Posterior cingulate gyrus (tissue), 11 donors: ENCODE data around the gene SORCS2.
A peak's percentile ranks its signal among the peaks of the same experiment; 100 is the strongest.

Source experiments
- DNase-seq, 10 donors: peaks; one replicate each; pipeline versions ENCODE4 v3.0.0 to v3.0.0-alpha.2; 2020 to 2021; ENCODE audit warnings: mixed read lengths in 3 of 10
- intact Hi-C: fragments of 100-400 bp; cut with DNase I; formaldehyde crosslinking; loops from one replicate; pipeline ENCODE4 v1.15.1; 2023

The SORCS2 gene

DNA sequence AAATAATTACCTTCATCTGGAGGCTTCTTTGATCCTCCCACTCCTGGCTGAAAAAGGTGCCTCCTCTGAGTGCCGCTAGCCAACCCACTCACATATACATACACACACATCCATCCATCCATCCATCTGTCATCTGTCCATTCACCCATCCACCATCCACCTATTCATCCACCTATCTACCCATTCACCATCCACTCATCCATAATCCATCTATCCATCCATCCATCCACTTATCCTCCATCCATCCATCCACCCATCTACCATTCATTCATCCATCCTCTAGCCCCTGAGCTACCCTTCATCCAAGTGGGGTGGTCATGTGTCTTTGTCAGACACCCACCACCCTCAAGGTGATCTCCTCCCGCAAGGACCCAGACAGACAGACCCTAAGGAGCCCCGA lies 423.9 kb downstream of the SORCS2 start:
- intact Hi-C loops: no loop called here
- peak in 1 of 10 donors; percentile 12 for DNase-seq

DNA sequence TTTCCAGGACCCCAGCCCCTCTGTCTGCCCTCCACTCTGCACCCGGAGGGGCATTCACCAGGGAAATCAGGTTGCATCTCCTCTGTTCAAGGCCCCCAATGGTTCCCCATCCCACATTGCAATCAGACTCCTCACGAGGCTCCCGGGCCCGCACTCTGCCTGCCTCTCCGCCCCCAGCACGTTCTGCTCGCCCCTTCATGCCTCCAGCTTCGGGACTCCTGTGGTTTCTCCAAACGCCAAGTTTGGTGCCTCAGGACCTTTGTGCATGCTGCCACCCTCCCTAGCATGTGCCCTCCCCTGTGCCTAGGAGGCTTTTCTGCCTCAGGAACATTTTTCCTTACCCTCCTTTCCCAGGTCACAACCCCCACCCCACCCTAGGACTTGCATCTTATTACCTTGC lies 426.0 kb downstream of the SORCS2 start:
- intact Hi-C loops: no loop called here
- DNase-seq: peak in 2 of 10 donors; percentile 43 to 47

DNA sequence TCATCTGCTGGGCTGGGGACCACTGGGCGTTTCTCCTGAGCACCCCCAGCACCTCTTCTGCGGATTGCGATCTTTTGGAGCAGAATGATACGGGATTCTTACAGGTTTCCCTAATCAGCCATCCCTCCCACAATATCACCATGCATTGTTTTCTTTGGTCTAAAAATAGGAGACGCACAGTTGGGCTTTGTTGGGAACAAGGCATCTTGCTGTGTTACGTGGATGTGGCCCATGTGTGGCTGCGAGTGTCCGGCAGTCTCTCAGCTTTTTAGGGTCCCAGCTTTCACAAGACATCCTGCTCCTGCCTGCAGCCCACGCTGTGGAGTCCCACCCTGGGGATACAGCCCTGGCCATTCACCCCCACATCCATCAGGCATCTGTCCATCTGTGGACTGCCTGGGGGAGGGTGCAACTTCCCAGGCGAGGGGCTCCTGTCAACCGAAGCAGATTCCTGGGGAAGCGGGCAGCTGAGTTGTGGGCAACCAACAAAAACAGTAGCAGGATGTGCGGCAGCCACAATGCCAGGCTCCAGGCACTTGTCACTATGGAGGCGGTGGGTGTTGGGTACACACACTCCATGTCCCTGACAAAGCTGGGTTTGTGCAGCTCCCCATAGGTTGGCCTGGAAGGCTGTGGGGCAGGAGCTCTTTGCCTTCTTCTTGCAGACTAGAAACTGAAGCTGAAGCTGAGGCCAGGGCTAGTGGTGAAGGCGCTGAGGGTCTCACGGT lies 427.9 kb downstream of the SORCS2 start:
- peak in 4 of 10 donors; percentile 51 to 88 (median 84) for DNase-seq
- intact Hi-C loops: loop anchor here (10.0 kb wide), 1 partner anchor 155 kb away; no protein-coding TSS in a partner anchor

DNA sequence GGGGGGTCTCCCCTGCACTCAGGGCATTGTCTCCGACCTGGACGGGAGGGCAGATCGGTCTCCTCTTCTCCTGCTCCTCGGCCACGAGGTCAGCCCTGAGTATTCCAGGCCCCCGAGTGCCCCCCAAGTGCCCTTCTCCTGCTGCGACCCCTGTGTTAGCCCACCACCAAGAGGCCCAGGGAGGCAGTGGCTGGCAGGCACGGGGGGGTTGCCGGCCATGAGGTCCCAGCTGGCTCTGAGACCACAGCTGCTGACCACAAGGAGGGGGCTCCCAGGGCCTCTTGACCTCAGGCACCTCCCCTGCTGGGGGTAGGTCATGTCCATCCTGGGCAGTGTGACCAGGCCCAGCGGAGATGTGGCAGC lies 428.5 kb downstream of the SORCS2 start:
- no peak for DNase-seq
- intact Hi-C loops: loop anchor here (10.0 kb wide), 1 partner anchor 156 kb away; no protein-coding TSS in a partner anchor

DNA sequence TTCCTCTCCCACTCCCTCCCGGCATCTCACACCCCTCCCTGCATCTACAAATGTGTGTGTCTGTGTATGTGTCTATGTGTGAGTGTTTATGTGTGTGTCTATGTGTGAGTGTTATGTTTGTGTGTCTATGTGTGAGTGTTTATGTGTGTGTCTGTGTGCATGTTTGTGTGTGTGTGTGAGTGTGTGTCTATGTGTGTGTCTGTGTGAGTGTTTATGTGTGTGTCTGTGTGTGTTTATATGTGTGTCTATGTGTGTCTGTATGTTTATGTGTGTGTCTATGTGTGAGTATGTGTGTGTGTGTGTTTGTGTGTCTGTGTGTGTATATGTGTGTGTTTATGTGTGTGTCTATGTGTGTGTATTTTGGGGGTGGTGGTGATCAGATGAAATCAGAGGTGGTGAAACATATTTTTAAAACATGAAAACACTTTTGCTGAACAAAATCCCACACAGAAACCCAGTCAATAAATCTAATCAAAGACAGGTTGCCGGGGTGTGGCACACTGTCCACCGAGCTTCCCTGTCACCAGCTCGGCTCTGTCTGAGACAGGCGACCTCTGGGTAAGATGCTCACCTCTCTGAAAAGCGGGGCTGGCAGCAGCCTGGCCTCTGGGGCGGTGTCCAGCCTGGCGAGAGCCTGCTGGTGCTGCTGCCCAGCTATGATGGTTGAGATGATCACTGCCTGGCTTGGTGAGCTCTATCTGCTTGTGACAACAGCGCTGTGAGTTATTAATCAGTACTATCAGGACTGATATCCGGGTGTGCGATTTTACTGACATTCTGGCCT lies 429.1 kb downstream of the SORCS2 start:
- no peak for DNase-seq
- intact Hi-C loops: loop anchor here (10.0 kb wide), 1 partner anchor 157 kb away; no protein-coding TSS in a partner anchor

DNA sequence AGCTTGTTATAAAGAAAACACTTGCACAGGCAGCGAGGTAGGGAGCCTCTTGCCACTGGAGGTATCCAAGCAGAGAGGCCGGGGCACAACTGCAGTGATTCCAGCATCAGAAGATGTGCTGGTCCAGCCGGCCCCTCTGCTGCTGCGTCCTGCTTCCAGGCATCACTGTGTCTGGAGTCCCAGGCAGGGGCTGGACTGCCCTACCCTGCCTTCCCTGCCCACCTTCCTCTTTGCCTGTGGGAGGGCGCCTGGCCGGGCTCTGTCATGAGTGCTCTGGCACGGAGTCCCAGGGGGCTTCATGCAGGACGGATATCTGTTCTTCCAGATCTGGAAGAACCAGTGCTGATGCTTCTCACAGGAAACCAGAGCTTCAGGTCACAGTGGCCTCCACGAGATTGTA lies 430.0 kb downstream of the SORCS2 start:
- peak in 1 of 10 donors; percentile 54 for DNase-seq
- intact Hi-C loops: loop anchor here (10.0 kb wide), 1 partner anchor 158 kb away; no protein-coding TSS in a partner anchor

DNA sequence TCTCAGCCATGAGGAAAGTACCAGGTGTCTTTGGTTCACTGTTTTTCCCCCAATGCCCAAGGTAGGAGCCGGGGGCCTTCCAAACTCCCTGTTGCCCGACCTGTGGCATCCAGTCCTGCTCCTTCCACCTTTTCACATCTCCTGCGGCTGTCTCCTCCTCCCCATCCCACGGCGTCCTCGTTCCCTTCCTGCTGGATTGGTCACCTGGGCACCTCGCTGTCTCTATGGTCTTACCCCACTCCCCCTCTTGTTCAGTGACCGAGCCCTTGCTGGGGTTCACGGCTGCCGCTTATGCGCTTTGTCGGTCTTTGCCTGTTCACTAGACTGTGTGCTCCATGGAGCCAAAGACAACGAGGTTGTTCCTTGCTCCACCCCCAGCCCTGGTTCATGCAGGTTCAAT lies 431.1 kb downstream of the SORCS2 start:
- intact Hi-C loops: loop anchor here (10.0 kb wide), 1 partner anchor 159 kb away; no protein-coding TSS in a partner anchor
- DNase-seq: peak in 2 of 10 donors; percentile 11 to 58

DNA sequence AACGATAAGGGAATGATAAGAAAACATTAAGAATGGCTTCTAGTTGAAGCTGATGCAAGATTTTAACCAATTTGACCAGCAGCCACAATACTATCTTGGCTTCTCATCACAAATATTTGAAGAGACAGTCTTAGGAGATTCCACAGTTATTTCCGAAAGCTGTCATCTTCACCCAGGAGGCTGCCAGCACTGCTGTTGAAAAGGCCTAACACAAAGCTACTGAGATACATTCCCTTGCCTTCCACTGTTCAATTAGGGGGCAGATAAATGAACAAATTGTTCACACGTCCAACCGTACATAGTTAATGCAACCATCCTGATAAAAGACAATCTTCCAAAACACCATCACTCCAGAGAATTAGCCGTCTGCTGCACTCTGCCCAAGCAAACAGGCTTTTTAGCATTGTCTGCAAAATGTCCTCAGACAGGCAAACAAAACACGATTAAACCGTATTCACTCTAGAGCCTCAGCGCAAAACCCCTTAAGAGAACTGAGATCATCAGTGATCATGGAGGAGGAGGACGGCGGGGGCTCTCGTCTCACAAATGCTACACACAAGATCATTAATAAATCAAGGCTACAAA lies 432.1 kb downstream of the SORCS2 start:
- intact Hi-C loops: loop anchor here (10.0 kb wide), 1 partner anchor 160 kb away; no protein-coding TSS in a partner anchor
- peak in 1 of 10 donors; percentile 56 for DNase-seq

DNA sequence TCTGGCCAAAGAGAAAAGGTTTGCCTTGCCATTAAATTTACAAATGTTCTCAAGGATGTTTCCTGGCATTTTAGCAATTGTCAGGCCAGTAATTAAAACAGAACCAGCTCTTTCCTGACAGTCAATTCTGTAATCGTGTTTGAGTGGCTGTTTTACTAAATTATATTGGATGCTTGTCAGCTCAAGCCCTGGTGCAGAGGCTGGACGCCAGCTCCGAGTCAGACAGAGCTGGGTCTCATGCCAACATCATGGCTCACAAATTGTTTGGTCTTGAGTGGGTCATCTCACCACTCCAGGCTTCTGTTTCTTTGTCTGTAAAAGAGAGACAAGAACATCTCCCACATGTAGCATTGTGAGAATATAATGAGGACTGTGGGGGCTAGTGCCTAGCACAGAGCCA lies 432.7 kb downstream of the SORCS2 start:
- intact Hi-C loops: loop anchor here (10.0 kb wide), 1 partner anchor 160 kb away; no protein-coding TSS in a partner anchor
- DNase-seq: peak in 7 of 10 donors; percentile 23 to 88 (median 52)

DNA sequence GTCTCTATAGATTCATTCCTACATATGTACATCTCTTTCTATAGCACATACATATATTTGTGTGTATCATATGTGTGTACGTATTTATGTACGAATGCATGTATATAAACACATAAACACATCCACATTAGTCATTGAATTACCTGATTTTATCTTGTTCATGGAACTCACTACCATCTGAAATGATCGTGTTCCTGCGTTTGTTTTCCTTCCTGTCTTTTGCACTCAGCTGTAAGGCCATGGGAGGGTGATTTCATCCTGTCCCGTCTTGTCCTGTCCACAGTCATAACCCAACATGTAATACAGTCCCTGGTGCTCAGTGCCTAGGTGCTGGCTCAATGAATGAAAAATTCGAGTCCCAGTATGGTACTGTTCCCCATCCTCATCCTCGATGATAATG lies 434.2 kb downstream of the SORCS2 start:
- DNase-seq: no peak
- intact Hi-C loops: loop anchor here (10.0 kb wide), 1 partner anchor 162 kb away; no protein-coding TSS in a partner anchor

DNA sequence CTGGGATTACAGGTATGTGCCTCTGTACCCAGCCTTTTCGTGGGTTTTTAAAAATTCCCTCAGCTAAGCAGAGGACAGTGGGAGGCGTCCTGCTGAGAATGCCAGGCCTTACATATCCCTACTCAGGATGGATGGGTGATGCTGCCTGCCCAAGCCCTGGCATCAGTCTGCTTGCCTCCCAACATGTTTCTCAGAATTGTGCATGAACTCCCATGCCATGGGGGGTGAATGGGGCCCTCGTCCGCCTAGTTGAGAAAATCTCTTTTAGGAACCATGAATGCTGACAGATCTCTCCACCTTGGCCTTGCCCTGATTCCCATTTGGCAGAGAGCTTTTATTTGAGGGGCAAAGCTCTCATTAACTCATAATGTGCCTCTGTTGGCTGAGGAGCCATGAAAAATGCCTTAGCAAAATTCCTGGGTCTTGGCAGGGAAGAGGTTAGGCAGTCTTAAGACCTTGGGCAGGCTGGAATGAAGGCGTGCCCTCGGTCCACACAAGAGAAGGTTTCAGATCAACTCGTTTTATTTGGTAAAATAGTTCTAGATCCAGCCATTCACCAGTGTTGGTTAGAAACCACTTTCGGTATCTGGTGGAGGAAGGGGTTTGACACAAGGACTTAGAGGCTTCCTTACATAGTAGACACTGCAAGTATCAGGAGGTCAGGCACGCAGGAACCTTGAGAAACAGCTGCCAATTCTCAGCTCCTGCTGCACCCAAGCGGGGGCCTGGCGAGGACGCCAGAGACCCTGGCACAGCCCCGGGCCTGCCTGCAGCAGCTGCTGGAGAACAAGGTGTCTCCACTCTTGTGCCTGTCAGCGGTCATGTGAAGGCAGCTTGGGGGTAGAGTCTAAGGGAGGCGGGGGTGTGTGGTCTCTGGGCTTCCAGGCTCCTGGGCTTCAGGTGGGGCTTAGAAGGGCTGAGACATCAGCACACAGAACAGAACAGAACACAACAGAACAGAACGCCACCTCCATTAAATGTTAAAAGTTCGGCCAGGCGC lies 435.2 kb downstream of the SORCS2 start:
- intact Hi-C loops: loop anchor here (10.0 kb wide), 1 partner anchor 163 kb away; no protein-coding TSS in a partner anchor
- DNase-seq: peak in 1 of 10 donors; percentile 62

DNA sequence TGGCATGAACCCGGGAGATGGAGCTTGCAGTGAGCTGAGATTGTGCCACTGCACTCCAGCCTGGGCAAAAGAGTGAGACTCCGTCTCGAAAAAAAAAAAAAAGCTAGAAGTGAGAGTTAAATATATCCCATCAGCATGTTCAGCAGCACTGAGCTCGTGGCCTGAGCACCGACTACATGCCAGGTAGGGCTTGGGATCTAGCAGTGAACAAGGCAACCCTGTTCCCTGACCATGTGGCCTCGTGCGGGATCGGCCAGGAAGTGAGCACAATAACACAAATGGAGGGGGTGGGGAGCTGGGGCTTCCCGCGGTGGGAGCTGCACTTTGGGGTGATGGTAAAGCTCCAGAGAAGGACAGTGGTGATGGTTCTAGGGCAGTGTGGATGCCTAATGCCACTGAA lies 436.1 kb downstream of the SORCS2 start:
- DNase-seq: peak in 2 of 10 donors; percentile 55 to 72
- intact Hi-C loops: loop anchor here (10.0 kb wide), 1 partner anchor 164 kb away; no protein-coding TSS in a partner anchor

DNA sequence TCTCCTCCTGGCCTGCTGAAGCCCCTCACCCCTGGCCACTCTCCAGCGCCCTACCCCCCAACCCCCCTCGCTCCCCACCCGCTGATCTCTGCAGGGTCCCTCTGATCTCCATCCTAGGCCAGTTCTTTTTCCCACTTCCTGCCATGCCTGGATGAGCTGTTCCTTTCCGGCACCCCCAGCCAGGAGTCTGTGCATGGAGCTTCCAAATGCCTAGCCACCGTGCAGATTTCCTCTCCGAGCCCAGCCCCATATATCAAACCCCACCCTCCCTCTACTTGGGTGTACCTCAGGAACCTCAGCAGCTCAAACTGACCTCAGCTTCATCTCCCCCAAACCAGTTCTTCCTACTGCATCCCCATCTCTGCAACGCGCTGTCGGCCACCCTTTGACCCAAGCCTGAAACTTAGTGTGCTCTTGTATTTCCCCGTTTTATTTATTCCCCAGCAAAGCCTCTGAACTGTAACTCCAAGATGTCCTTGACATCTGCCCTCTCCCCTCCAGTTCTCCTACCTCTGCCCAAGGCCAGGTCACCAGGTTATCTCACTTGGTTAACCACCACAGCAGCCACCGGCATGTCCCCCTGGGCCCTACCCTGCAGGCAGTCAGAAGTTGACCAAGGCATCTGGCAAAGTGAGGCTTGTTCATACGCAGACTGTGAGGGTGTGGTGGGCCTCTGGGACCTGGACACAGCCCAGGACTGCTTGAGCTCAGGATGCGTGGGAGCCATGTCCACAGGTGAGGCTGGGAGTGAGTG lies 437.3 kb downstream of the SORCS2 start:
- no peak for DNase-seq
- intact Hi-C loops: loop anchor here (10.0 kb wide), 1 partner anchor 165 kb away; no protein-coding TSS in a partner anchor

DNA sequence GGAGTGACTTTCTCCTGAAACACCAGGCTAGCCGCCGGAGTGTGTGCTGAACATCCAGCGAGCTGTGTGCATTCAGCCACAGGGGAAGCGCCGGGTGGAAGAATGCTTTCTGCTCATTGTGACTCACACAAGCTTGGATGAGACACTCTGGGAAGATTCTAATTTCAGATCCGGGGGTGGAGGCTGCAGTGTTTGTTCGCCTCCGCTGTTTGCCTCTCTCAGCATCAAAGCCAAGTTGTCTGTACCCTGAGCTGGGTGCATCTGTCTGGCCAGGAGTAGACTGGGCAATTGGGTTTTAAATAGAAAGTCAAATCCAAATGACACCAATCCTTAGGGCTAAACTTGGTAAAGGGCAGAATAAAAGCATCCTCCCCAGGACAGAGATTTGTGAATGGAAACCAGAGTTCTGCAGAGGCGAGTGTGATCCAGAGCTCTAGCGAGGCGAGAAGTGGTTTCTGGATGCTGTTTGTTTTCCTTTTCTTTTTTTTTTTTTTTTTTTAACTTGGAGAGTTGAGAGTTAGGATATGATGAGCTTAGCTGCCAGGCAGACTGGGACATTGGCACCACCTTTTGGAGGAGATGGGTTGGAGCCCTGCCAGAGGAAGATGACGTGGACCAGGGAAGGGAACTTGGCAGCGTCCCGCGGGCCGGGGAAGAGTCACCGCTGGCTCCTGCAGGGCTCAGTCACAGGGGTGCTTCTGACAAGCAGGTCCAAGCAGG lies 438.4 kb downstream of the SORCS2 start:
- DNase-seq: peak; percentile 44 to 96 (median 72)
- intact Hi-C loops: no loop called here

DNA sequence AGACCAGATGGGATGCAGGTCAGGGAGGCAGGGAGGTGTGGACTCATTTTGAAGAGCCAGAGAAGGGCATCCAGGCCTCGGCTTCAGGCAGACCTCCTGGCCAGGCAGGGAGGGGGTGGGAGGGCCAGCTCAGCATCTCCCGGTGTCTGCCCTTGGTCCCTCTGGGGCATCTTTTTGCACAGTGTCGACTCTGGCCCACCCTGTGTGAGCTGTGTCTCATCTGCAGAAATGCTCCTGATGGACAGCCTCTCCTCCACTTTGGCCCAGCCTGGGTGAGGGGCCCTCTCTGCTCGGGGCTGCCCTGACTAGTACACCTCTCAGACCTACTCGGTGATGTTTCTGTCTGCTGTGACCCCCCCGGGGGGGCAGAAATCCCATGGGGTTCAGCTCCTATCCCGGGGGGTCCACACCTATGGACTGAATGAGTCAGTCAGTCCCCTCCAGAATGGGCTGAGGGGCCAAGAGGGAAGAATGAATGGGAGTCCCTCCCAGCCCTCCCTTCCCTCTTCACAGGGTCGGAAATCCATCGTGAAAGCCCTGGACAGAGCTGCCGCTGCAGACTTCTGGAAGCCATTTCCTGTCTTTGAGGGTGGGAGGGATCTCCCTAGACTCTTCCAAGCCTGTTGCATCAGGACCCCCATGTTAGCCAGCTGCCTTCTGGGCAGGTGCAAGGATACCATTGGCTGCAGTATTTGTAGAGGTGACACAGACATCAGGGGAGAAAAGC lies 439.1 kb downstream of the SORCS2 start:
- intact Hi-C loops: no loop called here
- peak in 1 of 10 donors; percentile 45 for DNase-seq

DNA sequence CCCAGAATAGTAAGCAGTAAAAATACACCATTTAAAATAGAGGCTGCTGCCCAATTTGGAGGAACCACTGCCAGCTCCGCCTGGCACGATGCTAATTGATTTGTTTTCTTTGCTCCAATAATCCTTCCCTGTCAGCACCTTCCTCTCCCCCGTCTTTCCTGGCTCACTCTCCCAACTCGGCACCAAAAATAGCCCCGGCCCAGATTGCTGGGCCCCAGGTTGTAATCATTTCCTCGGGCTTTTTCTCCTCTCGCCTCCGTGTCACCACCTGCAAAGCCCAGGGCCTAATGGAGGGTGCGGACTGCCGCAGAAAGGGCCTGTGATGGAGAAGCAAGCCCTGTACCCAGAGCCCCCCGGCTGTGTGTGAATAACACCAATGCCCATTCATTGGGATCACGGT lies 440.0 kb downstream of the SORCS2 start:
- peak in 3 of 10 donors; percentile 19 to 84 (median 37) for DNase-seq
- intact Hi-C loops: no loop called here

DNA sequence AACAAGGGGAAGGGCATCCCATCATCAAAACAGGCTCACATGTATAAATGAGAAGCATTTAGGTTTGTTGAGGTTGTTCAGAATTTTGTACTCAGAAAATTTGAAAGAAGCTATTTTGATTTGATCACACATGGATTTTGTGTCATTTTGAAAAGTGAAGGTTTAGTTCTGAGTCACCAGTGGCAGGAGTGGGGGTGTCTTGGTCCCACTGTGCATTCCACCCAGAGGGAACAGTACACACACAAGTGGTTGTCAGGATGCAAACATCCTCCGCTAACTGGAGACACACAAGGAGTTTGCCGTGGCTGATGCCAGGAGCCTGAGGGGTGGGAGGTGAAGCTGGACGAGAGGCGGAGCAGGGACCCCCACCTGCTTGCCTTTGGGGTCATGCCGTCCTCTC lies 440.6 kb downstream of the SORCS2 start:
- peak in 1 of 10 donors; percentile 42 for DNase-seq

More for the DNA sequence above, 440.6 kb downstream of the SORCS2 start:
- intact Hi-C loops: no loop called here
